HG03103 (cell line): Measurements from ENCODE around the gene ETFA.

Experiments used
- ATAC-seq: cut with Tn5 transposase; IDR thresholded peaks from one replicate; pipeline ENCODE4 v1.9.1; 2021; ENCODE audit warnings: low read depth; ENCODE audit not compliant: unreplicated experiment

The ETFA gene

GRCh38 chr15:76223521-76223920, 87.7 kb downstream of the ETFA start:
- ATAC-seq: no peak

GRCh38 chr15:76222159-76222558, 89.1 kb downstream of the ETFA start:
- no peak for ATAC-seq

- ATAC-seq: no peak
Observed at GRCh38 chr15:76221085-76221767, 90.0 kb downstream of the ETFA start.

- no peak for ATAC-seq
Observed at GRCh38 chr15:76217882-76218217, 93.4 kb downstream of the ETFA start.

GRCh38 chr15:76217029-76217881, 94.0 kb downstream of the ETFA start:
- ATAC-seq: no peak

GRCh38 chr15:76215634-76216033, 95.6 kb downstream of the ETFA start:
- no peak for ATAC-seq

GRCh38 chr15:76209942-76210341, 101.3 kb downstream of the ETFA start:
- no peak for ATAC-seq

GRCh38 chr15:76209523-76209922, 101.7 kb downstream of the ETFA start:
- ATAC-seq: no peak

- ATAC-seq: no peak
Observed at GRCh38 chr15:76208786-76209424, 102.4 kb downstream of the ETFA start.

- no peak for ATAC-seq
Observed at GRCh38 chr15:76208084-76208785, 103.0 kb downstream of the ETFA start.

- no peak for ATAC-seq
Observed at GRCh38 chr15:76206325-76206976, 104.8 kb downstream of the ETFA start.

GRCh38 chr15:76204916-76205460, 106.3 kb downstream of the ETFA start:
- ATAC-seq: no peak

GRCh38 chr15:76204109-76204845, 107.0 kb downstream of the ETFA start:
- no peak for ATAC-seq

- no peak for ATAC-seq
Observed at GRCh38 chr15:76203346-76204108, 107.7 kb downstream of the ETFA start.

GRCh38 chr15:76201536-76202255, 109.6 kb downstream of the ETFA start:
- no peak for ATAC-seq

- ATAC-seq: no peak
Observed at GRCh38 chr15:76200641-76201105, 110.6 kb downstream of the ETFA start.

GRCh38 chr15:76200083-76200465, 111.2 kb downstream of the ETFA start:
- no peak for ATAC-seq
